Adrenal gland (tissue), 12 donors: ENCODE results near the gene CCDC83. TPM values are rescaled to one million over a fixed set of nuclear protein-coding genes. Genes with fewer than 3 reads are reported as not detected.

ENCODE experiments used
- DNase-seq, 7 donors: peaks; one replicate each; pipeline ENCODE4 v3.0.0-alpha.2; 2019 to 2020
- H3K27ac ChIP-seq, 5 donors: fragments of 200-600 bp; sonication (generic) in 4 of 5; 1 replicate in 3 of 5; 2 replicates in 2 of 5; pipeline versions ENCODE4 v1.5.1 to v1.8.0; 2016 to 2020; ENCODE audit warnings: mild to moderate bottlenecking in 1 of 5
- H3K27me3 ChIP-seq: fragments of 200-600 bp; 2 replicates; pipeline ENCODE4 v1.8.0; 2021
- H3K36me3 ChIP-seq, 2 donors: fragments of 200-600 bp; replicated peaks in 1 of 2; 1 replicate in 1 of 2; 2 replicates in 1 of 2; pipeline versions ENCODE4 v1.5.1 to v1.8.0; 2018 to 2022
- H3K4me1 ChIP-seq, 2 donors: fragments of 200-600 bp; replicated peaks in 1 of 2; 1 replicate in 1 of 2; 2 replicates in 1 of 2; pipeline versions ENCODE4 v1.5.1 to v1.8.0; 2018 to 2021
- H3K4me3 ChIP-seq, 4 donors: fragments of 200-600 bp; sonication (generic) in 3 of 4; one replicate each; pipeline ENCODE4 v1.5.1; 2016 to 2018
- H3K9me3 ChIP-seq, 3 donors: fragments of 200-600 bp; sonication (generic) in 1 of 3; replicated peaks in 1 of 3; 1 replicate in 2 of 3; 2 replicates in 1 of 3; pipeline versions ENCODE4 v1.5.1 to v1.8.0; 2016 to 2021
- POLR2A ChIP-seq, 2 donors: fragments of 450-650 bp; IDR thresholded peaks; one replicate each; pipeline ENCODE4 v1.6.1; 2017; ENCODE audit warnings: antibody characterized with exemption in 2 of 2, mild to moderate bottlenecking in 2 of 2, moderate library complexity in 1 of 2
- WGBS, 4 donors: extraction: QIAGEN DNeasy Blood & Tissue Kit in 2 of 4; methylation state at CpG; one replicate each; pipeline versions ENCODE4 v1.1.5 to v1.1.7; 2013 to 2017; 5-methylcytosine and 5-hydroxymethylcytosine counted together
- intact Hi-C, 2 donors: fragments of 100-400 bp; cut with DNase I; formaldehyde crosslinking; loops; one replicate each; pipeline versions ENCODE4 v1.14.1 to v1.15.0; 2022 to 2023
- polyA plus RNA-seq, 3 donors: library from polyadenylated mRNA; stranded (reverse); fragments of 200-250 nt in 2 of 3; fragments of 350-450 nt in 1 of 3; fragmentation: Illumina TruSeq in 1 of 3; extraction: RNeasy Lipid Tissue Mini Kit (QIAGEN cat#74804) in 1 of 3; gene quantifications; one replicate each; pipeline ENCODE4 v1.2.3, GENCODE V29; 2013 to 2014
- total RNA-seq, 9 donors: library from RNA; depleted of rRNA in 4 of 9; stranded (reverse); fragments of >200 nt in 4 of 9; fragments of 120-200 nt in 1 of 9; fragmentation: NEBNext Ultra II Directional in 1 of 9; extraction: Animal tissue kit (Norgen Biotek cat#: 25700) in 1 of 9; gene quantifications; one replicate each; pipeline versions ENCODE4 v1.1.0 to v1.2.4, GENCODE V29; 2013 to 2023
- TF ChIP-seq, protein P1 (sequence below), 6 experiments: fragments of 450-650 bp in 4 of 6; fragments of 200-600 bp in 2 of 6; sonication (generic) in 1 of 6; IDR thresholded peaks; 1 replicate in 5 of 6; 2 replicates in 1 of 6; pipeline versions ENCODE4 v1.5.1 to v1.8.0; 2016 to 2021; ENCODE audit warnings: antibody characterized with exemption in 6 of 6, mild to moderate bottlenecking in 2 of 6, moderate library complexity in 1 of 6
- donor health status: healthy with polysubstance abuse.
- donor health status: Bipolar disorder and iron deficiency.
- donor health status: DM: yes; HTN: yes; CAD: no.
- donor health status: DM: no; HTN: no; CAD: no.
- donor health status: DM: no; HTN: no; CAD: no.
- donor health status: DM: yes; HTN: yes; CAD: no.

Gene CCDC83
- total and polyA plus RNA-seq, 12 donors: not detected

- no peaks in the 10 kb centered on the region for H3K9me3 ChIP-seq
- TF ChIP-seq POLR2A (IDR thresholded peaks at IDR 0.05): no peak
- TF ChIP-seq, protein P1, sequence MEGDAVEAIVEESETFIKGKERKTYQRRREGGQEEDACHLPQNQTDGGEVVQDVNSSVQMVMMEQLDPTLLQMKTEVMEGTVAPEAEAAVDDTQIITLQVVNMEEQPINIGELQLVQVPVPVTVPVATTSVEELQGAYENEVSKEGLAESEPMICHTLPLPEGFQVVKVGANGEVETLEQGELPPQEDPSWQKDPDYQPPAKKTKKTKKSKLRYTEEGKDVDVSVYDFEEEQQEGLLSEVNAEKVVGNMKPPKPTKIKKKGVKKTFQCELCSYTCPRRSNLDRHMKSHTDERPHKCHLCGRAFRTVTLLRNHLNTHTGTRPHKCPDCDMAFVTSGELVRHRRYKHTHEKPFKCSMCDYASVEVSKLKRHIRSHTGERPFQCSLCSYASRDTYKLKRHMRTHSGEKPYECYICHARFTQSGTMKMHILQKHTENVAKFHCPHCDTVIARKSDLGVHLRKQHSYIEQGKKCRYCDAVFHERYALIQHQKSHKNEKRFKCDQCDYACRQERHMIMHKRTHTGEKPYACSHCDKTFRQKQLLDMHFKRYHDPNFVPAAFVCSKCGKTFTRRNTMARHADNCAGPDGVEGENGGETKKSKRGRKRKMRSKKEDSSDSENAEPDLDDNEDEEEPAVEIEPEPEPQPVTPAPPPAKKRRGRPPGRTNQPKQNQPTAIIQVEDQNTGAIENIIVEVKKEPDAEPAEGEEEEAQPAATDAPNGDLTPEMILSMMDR (IDR thresholded peaks at IDR 0.05): no peak
- H3K27ac ChIP-seq: peak overlapping the region in 1 of 5 donors; percentile 72
- intact Hi-C loops: loop anchor here (10.0 kb wide), 3 partner anchors 96 to 346 kb away; no protein-coding TSS in a partner anchor
- DNase-seq: no peak
- H3K4me1 ChIP-seq: peaks cover 4 to 27% of the 10 kb centered on the region in 2 donors
- 94 to 98% (median 97%) methylated on average over 2 of the region's 2 CpGs for WGBS, 4 donors
- no peaks in the 10 kb centered on the region for H3K36me3 ChIP-seq
- H3K27me3 ChIP-seq: no peaks in the 10 kb centered on the region
- no peak overlapping the region for H3K4me3 ChIP-seq
Observed at GRCh38 chr11:85948884-85949283, 93.7 kb downstream of the CCDC83 start.

DNA sequence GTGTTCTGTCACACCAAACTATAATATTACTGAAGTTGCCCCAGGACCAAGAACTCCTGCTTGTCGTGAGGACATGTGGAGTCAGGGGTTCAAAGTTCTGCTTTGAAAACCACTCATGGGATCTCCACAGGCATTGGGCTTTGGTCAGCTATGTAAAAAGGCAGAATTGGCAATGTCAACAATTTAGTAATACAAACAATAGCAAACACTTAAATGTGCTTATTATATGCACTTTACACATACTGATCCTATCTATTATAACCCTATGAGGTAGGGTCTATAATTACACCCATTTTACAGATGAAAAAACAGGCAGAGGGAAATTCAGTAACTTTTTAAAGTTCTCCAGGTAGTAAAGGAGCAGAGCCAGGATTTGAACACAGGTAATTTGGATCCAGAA is 94.6 kb downstream of the CCDC83 start:
- TF ChIP-seq POLR2A (IDR thresholded peaks at IDR 0.05): no peak
- TF ChIP-seq, protein P1 (IDR thresholded peaks at IDR 0.05): no peak
- 87 to 94% (median 90%) methylated on average over 1 of the region's 1 CpG for WGBS, 4 donors
- H3K36me3 ChIP-seq: no peaks in the 10 kb centered on the region
- H3K27me3 ChIP-seq: no peaks in the 10 kb centered on the region
- intact Hi-C loops: loop anchor here (10.0 kb wide), 3 partner anchors 95 to 345 kb away; no protein-coding TSS in a partner anchor
- no peaks in the 10 kb centered on the region for H3K9me3 ChIP-seq
- H3K4me3 ChIP-seq: no peak overlapping the region
- H3K27ac ChIP-seq: no peak overlapping the region
- DNase-seq: no peak
- peaks cover 4 to 33% of the 10 kb centered on the region in 2 donors for H3K4me1 ChIP-seq

GRCh38 chr11:85950317-85951048 is 95.3 kb downstream of the CCDC83 start:
- intact Hi-C loops: no loop called here
- Histone ChIP-seq H3K27me3 (no peaks in the 10 kb centered on the region), H3K4me3 (no peak overlapping the region), H3K9me3 (no peaks in the 10 kb centered on the region), H3K4me1 (peaks cover 11 to 40% of the 10 kb centered on the region in 2 donors), H3K36me3 (no peaks in the 10 kb centered on the region), H3K27ac (no peak overlapping the region)
- 89 to 97% (median 94%) methylated on average over 8 of the region's 8 CpGs for WGBS, 4 donors
- DNase-seq: no peak
- no peak for TF ChIP-seq POLR2A (IDR thresholded peaks at IDR 0.05)
- TF ChIP-seq, protein P1 (IDR thresholded peaks at IDR 0.05): no peak

- TF ChIP-seq, protein P1 (IDR thresholded peaks at IDR 0.05): no peak
- TF ChIP-seq POLR2A (IDR thresholded peaks at IDR 0.05): no peak
- 87 to 98% (median 95%) methylated on average over 4 of the region's 4 CpGs for WGBS, 4 donors
- peaks cover 17 to 46% of the 10 kb centered on the region in 2 donors for H3K4me1 ChIP-seq
- no peaks in the 10 kb centered on the region for H3K9me3 ChIP-seq
- H3K27me3 ChIP-seq: no peaks in the 10 kb centered on the region
- intact Hi-C loops: no loop called here
- no peak overlapping the region for H3K27ac ChIP-seq
- H3K36me3 ChIP-seq: peaks cover 0 to under 1% of the 10 kb centered on the region in 2 donors
- no peak for DNase-seq
- H3K4me3 ChIP-seq: no peak overlapping the region
Observed at GRCh38 chr11:85951049-85951405, 95.8 kb downstream of the CCDC83 start.
